Left lung (tissue), 10 donors: ENCODE measurements around the gene CTIF. TPM values are rescaled to one million over a fixed set of nuclear protein-coding genes. Genes with fewer than 3 reads are reported as not detected.
A peak's percentile ranks its signal among the peaks of the same experiment; 100 is the strongest.

Experiments used
- ATAC-seq: fragments of 200-7000 bp; cut with Tn5 transposase; one replicate; pipeline ENCODE4 v1.9.1; 2020; ENCODE audit warnings: moderate library complexity
- DNase-seq, 4 donors: peaks; one replicate each; pipeline ENCODE4 v3.0.0-alpha.2; 2013 to 2020
- H3K27ac ChIP-seq, 2 donors: fragments of 200-600 bp; sonication (generic) in 1 of 2; one replicate each; pipeline versions ENCODE4 v1.5.0 to v1.8.0; 2020 to 2021
- H3K27me3 ChIP-seq, 2 donors: fragments of 200-600 bp; sonication (generic) in 1 of 2; one replicate each; pipeline versions ENCODE4 v1.5.0 to v1.8.0; 2020 to 2021
- H3K36me3 ChIP-seq, 2 donors: fragments of 200-600 bp; sonication (generic) in 1 of 2; one replicate each; pipeline versions ENCODE4 v1.5.0 to v1.8.0; 2020 to 2021
- H3K4me1 ChIP-seq, 2 donors: fragments of 200-600 bp; one replicate each; pipeline ENCODE4 v1.8.0; 2021
- H3K4me3 ChIP-seq, 2 donors: fragments of 200-600 bp; sonication (generic) in 1 of 2; one replicate each; pipeline versions ENCODE4 v1.5.0 to v1.8.0; 2020 to 2021; ENCODE audit warnings: mild to moderate bottlenecking in 1 of 2
- H3K9me3 ChIP-seq, 2 donors: fragments of 200-600 bp; sonication (generic) in 1 of 2; one replicate each; pipeline versions ENCODE4 v1.5.0 to v1.8.0; 2020 to 2021
- intact Hi-C, 2 donors: fragments of 100-400 bp; cut with DNase I; formaldehyde crosslinking; loops; one replicate each; pipeline versions ENCODE4 v1.11.2 to v1.14.2; 2022
- polyA plus RNA-seq, 6 donors: library from polyadenylated mRNA; unstranded; fragments of 120-200 nt; gene quantifications; one replicate each; pipeline ENCODE4 v1.2.1, GENCODE V29; 2013; ENCODE audit not compliant: insufficient read length in 6 of 6
- total RNA-seq, 2 donors: library from RNA; stranded (reverse); fragmentation: NEBNext Ultra II Directional; extraction: Animal tissue kit (Norgen Biotek cat#: 25700); gene quantifications; one replicate each; pipeline ENCODE4 v1.2.1, GENCODE V29; 2021
- TF ChIP-seq, protein P1 (sequence below), 2 donors: fragments of 200-600 bp; sonication (generic) in 1 of 2; IDR thresholded peaks; one replicate each; pipeline versions ENCODE4 v1.5.0 to v1.8.0; 2021; ENCODE audit warnings: antibody characterized with exemption in 2 of 2
- donor health status: DM: no; HTN: yes; CAD: no.
- donor health status: DM: no; HTN: no; CAD: no.

Gene CTIF
- total and polyA plus RNA-seq, 8 donors, result 24.9 to 46.1 (median 34.9) TPM

DNA sequence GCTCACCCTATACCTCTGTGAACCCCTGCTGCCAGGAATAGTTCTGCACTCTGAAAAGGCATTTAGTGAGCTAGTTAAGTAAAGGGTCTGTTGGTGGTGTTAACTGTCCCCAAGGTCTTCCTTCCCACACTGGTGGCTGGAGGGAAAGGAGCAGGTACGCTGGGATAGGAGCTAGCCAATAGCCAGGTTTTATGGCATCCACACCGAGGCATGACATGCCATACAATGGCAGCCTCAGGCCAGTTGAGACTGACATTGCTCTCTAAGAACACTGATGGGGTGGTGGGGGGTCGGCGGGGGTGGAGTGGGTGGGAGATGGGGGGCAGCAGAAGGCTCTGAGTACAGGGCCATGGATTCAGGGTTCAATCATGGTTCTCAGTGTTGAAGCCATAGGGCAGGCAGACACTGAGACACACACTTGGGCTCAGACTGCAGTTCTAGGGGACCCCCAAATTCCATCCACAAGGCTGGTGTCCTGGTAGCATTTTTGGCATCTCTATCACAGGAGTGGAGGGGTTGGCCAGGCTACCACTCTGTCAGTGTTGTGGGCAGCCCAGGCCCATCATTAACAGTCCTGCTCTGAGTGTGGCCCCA, 136.0 kb downstream of the CTIF start:
- H3K36me3 ChIP-seq, result peaks cover 0 to 16% of the 10 kb centered on the region in 2 donors
- TF ChIP-seq, protein P1, sequence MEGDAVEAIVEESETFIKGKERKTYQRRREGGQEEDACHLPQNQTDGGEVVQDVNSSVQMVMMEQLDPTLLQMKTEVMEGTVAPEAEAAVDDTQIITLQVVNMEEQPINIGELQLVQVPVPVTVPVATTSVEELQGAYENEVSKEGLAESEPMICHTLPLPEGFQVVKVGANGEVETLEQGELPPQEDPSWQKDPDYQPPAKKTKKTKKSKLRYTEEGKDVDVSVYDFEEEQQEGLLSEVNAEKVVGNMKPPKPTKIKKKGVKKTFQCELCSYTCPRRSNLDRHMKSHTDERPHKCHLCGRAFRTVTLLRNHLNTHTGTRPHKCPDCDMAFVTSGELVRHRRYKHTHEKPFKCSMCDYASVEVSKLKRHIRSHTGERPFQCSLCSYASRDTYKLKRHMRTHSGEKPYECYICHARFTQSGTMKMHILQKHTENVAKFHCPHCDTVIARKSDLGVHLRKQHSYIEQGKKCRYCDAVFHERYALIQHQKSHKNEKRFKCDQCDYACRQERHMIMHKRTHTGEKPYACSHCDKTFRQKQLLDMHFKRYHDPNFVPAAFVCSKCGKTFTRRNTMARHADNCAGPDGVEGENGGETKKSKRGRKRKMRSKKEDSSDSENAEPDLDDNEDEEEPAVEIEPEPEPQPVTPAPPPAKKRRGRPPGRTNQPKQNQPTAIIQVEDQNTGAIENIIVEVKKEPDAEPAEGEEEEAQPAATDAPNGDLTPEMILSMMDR (IDR thresholded peaks at IDR 0.05), result no peak
- no peak for DNase-seq
- H3K27me3 ChIP-seq, result no peaks in the 10 kb centered on the region
- peaks cover 0 to 6% of the 10 kb centered on the region in 2 donors for H3K9me3 ChIP-seq
- peaks cover 3 to 56% of the 10 kb centered on the region in 2 donors for H3K4me1 ChIP-seq
- intact Hi-C loops, result loop anchor here in 1 of 2 donors (5.0 to 10.0 kb wide), 3 partner anchors 562 to 770 kb away; no protein-coding TSS in a partner anchor
- ATAC-seq, result no peak
- no peak overlapping the region for H3K4me3 ChIP-seq
- peak overlapping the region in 1 of 2 donors; percentile 37 for H3K27ac ChIP-seq

DNA sequence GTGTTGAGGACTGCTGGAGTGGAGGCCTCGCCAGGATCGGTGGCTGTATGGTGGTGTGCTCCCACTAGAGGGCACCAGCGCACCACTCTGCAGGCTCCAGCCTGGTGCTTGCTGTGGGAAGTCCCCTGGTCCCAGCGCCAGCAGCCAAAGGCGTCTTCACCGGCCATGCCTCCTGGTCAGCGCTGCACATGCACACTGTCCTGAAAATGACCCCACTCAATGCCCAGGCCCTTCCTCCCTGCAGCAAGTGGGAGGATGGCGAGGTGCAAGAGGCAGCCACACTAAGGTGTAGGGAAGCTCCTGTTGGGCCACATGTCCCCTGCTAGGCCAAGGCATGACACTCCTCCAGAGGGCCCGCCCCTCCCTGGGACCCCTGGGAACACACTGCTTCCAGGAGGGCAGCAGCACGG, 136.5 kb downstream of the CTIF start:
- peak; percentile 79 to 97 (median 91) for DNase-seq
- no peak overlapping the region for H3K27ac ChIP-seq
- H3K27me3 ChIP-seq, result no peaks in the 10 kb centered on the region
- H3K36me3 ChIP-seq, result peaks cover 0 to 14% of the 10 kb centered on the region in 2 donors
- no peak overlapping the region for H3K4me3 ChIP-seq
- H3K9me3 ChIP-seq, result peaks cover 0 to 6% of the 10 kb centered on the region in 2 donors
- H3K4me1 ChIP-seq, result peaks cover 3 to 59% of the 10 kb centered on the region in 2 donors
- intact Hi-C loops, result loop anchor here in 1 of 2 donors (5.0 to 10.0 kb wide), 3 partner anchors 562 to 769 kb away; no protein-coding TSS in a partner anchor
- ATAC-seq, result peak; percentile 98
- TF ChIP-seq, protein P1 (IDR thresholded peaks at IDR 0.05), result peak; percentile 90 to 96

DNA sequence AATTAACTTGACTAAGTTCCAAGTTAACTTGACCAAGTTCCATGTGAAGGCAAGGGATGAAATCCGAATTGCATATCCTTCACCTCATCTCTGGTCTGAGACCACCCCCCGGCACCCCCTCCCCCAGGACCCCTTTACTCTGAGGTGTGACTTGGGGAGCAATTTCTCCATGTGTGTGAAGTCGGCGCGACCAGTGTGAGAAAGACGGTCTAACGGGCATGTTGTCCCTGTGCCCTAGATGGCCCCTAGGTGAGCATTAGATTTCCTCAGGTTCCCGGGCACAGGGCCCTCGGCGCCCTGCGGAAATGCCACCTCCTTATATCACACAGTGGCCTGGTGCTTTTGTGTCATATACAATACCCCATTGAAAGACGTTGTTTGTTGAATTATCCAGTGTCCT, 137.1 kb downstream of the CTIF start:
- no peak for DNase-seq

DNA sequence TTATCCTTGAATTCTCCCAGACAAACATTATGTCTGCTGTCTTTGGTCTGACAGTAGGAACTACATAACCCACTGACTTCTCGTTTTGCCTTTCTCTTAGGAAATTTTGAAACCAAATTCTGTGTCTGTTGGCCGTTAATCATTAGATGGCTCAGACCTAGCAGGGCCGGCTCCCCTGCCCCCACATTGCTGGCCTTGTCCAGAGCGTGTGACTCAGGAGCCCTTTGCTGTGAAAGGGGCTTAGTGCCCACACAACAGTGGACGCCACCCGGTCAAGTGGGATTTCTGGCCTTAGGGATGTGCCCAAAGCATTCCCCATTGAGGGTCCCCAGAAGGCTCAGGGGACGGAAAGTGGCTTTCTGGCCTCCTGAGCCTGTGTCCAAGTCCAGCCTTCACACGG, 137.5 kb downstream of the CTIF start:
- Histone ChIP-seq H3K27me3 (no peaks in the 10 kb centered on the region), H3K36me3 (peaks cover 0 to 4% of the 10 kb centered on the region in 2 donors), H3K4me1 (peaks cover 3 to 63% of the 10 kb centered on the region in 2 donors), H3K4me3 (no peak overlapping the region), H3K9me3 (peaks cover 0 to 3% of the 10 kb centered on the region in 2 donors), H3K27ac (peak overlapping the region in 1 of 2 donors; percentile 45)
- TF ChIP-seq, protein P1 (IDR thresholded peaks at IDR 0.05), result no peak
- DNase-seq (no peak), ATAC-seq (no peak)
- intact Hi-C loops, result loop anchor here in 1 of 2 donors (5.0 to 10.0 kb wide), 3 partner anchors 561 to 768 kb away; no protein-coding TSS in a partner anchor

More for the DNA sequence above, 137.1 kb downstream of the CTIF start:
- Histone ChIP-seq H3K4me3 (no peak overlapping the region), H3K9me3 (peaks cover 0 to 6% of the 10 kb centered on the region in 2 donors), H3K27me3 (no peaks in the 10 kb centered on the region), H3K27ac (peak overlapping the region in 1 of 2 donors; percentile 45), H3K36me3 (peaks cover 0 to 8% of the 10 kb centered on the region in 2 donors), H3K4me1 (peaks cover 3 to 59% of the 10 kb centered on the region in 2 donors)
- TF ChIP-seq, protein P1 (IDR thresholded peaks at IDR 0.05), result no peak
- no peak for ATAC-seq
- intact Hi-C loops, result loop anchor here in 1 of 2 donors (5.0 to 10.0 kb wide), 3 partner anchors 561 to 769 kb away; no protein-coding TSS in a partner anchor

DNA sequence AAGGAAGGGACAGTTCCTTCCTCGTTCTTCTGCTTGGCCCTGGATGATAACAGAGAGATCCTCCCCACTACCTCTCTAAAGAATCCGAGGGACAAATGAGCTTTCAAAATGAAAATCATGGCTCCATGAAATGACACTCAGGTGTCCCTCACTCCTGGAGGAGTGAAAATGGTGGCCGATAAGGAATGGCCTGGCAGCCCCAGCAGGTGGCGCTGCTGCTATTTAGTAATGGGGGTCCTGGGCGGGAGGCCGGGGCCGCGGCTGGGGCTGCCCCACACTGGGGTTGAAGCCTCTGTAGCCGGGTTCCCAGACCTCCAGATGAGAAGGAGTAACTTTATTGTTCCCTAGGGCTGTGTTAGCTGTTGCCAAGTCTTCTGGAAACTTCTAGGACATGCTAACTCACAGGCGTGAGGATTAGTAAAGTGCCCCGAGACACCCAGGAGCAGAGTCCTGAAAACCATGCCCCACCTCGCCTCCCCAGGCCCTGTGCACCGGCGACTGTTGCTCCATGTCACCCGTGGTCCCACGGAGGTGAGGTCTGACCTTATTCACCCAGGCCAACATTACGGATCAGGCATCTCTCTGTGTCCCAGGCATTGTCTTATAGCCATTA, 138.0 kb downstream of the CTIF start:
- no peaks in the 10 kb centered on the region for H3K36me3 ChIP-seq
- H3K9me3 ChIP-seq, result no peaks in the 10 kb centered on the region
- TF ChIP-seq, protein P1 (IDR thresholded peaks at IDR 0.05), result peak; percentile 77 to 81
- H3K27me3 ChIP-seq, result no peaks in the 10 kb centered on the region
- intact Hi-C loops, result loop anchor here in 1 of 2 donors (5.0 to 10.0 kb wide), 3 partner anchors 560 to 768 kb away; no protein-coding TSS in a partner anchor
- peaks cover 3 to 67% of the 10 kb centered on the region in 2 donors for H3K4me1 ChIP-seq
- DNase-seq (peak in 3 of 4 donors; percentile 71 to 92 (median 71)), ATAC-seq (peak; percentile 50)
- no peak overlapping the region for H3K4me3 ChIP-seq
- H3K27ac ChIP-seq, result peak overlapping the region in 1 of 2 donors; percentile 45
